Kidney glomerular epithelial cell (primary cell): ENCODE results near the gene GAB4.
"Not testable (repeated sequence)": the region's sequence is repeated elsewhere in the genome, so short reads cannot be mapped to it uniquely, and the experiment has no call there.

Experiments used
- DNase-seq: peaks from one replicate; lab custom pipeline; 2025; lab: John Stamatoyannopoulos, UW

Gene GAB4, protein sequence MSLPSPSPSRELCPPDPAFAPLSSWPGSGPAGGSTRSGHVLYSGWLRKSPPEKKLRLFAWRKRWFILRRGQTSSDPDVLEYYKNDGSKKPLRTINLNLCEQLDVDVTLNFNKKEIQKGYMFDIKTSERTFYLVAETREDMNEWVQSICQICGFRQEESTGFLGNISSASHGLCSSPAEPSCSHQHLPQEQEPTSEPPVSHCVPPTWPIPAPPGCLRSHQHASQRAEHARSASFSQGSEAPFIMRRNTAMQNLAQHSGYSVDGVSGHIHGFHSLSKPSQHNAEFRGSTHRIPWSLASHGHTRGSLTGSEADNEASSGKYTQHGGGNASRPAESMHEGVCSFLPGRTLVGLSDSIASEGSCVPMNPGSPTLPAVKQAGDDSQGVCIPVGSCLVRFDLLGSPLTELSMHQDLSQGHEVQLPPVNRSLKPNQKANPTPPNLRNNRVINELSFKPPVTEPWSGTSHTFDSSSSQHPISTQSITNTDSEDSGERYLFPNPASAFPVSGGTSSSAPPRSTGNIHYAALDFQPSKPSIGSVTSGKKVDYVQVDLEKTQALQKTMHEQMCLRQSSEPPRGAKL

DNA sequence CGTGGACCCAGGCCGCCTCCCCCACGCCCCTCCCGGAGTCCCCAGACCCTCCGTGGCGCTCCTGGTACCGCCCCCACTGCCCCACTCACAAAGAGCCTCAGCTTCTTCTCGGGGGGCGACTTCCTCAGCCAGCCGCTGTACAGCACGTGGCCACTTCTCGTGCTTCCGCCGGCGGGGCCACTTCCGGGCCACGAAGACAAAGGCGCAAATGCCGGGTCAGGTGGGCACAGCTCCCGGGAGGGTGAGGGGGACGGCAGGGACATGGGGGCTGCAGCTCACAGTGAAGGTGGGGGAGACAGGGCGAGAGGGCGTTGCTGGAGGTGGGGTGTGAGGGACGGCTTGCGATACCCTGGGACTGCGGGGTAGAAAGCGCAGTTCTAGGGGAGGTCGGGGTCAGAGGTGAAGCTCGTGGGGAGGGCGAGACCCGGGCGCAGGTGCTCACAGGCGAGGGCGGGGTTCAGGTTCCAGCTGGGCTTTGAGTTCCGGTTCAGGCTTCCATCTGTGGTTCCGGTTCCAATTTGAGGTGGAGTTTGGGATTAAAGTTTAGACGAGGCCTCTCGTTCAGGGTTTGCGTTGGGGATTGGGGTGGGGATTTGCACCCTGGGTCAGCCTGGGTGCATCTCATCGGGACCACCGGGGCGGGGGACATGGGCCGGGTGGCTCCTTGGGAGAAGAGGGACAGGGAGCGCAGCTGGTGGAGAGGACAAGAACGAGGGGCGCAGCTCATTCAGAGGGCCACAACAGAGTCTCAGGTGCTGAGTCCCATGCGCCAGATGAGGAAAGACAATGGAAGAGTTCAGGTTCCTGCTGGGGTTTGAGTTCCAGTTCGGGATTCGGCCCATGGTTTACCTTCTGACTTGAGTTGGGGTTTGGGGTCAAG lies at the start of gene GAB4:
GAB4 (minus strand) TSS at position 371 of the 880 bp plus-strand sequence; CDS start at position 263, 108 bp downstream.
- DNase-seq, result no peak

DNA sequence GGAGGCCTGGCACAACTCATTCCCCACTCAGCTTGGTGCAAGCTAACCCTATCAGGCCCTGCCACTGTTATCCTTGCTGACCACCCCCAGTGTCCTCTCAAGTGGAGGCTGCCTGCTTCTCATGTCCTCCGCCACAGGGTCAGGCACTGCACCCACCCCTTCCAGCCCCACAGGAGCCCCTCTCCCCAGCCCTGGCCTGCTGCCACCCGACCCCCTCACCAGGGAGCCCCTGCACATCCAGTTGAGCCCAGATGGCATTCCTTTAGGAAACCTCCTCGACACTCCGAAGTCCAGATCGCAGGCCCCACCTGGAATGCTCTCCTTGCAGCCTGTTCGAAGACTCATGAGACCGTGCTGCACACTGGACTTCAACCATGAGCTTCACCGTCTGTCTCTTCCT lies 48.8 kb upstream of the GAB4 start:
- DNase-seq, result no peak

DNA sequence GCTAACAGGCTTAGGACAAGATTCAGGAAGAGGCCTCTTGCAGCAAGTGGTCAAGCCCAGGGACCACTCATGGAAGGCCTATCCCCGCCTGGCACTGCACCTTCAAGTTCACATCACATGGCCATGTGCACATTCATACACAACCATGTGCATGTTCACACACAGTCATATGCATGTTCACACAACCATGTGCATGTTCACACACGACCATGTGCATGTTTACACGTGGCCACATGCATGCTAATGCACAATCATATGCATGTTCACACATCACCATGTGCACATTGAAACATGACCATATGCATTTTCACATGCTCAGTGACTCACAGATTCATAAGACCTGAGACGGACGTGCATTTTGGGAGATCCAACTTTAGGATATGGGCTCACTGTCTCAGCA lies 48.0 kb upstream of the GAB4 start:
- DNase-seq, result no peak

DNA sequence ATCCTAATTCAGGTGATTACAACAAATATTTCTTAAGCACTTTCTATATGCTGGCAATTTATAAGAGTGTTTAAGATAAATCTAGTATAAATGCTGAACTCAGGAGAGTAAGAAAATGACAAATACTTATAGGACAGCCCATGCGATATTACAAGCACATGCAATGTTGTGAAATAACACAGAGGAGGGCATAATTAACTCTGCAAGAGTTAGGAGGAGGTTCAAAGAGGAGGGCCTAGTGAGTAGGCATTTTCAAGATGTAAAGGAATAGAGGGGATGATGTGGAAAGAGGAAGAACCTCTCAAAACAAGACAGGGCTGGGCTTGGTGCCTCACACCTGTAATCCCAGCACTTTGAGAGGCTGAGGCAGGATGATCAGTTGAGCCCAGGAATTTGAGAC lies 39.6 kb upstream of the GAB4 start:
- DNase-seq, result no peak

DNA sequence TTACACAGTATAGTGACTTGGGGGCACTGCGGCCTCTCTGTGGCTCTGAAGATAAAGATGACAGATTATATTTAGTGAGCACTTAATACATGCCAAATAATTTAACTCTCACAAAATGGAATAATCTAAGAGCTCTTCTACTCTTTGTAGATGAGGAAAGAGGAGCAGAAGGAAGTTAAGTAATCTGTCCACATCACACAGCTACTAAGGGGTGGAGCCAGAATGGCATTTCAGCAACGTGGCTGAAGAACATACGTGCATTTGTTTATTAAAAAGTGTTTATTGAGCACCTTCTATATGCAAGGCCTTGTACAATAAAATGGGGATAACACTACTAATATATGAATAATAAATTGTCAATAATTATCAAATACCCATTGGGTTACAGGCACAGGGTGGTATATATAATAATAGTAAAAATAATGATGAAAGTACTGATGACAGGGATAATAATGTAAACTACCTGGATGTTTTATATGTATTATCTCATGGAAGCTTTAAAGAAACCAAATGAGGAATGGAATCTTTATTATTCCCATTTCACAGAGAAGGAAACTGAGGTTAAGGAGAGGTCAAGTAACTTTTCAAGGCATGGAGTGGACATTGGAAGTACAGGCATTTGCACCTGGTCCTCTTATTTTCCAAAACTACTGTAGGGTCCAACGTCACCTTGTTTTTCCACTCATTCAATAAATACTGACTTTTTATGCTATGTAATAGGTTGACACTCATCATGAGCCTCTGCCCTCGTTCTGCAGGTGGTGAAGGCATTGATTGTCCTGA lies 38.7 kb upstream of the GAB4 start:
- no peak for DNase-seq

DNA sequence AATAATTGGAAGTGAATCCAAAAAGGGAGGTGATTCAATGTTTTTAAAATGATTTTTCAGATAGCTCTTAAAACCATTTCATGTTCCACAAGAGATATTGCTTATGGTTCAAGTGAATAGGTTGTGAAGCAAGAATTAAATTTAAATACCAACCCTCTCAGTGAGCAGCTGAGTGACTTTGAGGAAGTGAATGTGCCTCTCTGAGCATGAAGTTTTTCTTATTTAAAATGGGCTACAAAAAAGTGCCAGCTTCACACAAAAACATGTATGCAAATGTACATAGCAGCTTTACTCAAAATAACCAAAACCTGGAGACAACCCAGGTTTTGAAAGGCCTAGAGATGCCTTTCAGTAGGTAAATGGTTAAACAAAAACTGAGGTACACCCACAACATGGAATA lies 35.5 kb upstream of the GAB4 start:
- no peak for DNase-seq

DNA sequence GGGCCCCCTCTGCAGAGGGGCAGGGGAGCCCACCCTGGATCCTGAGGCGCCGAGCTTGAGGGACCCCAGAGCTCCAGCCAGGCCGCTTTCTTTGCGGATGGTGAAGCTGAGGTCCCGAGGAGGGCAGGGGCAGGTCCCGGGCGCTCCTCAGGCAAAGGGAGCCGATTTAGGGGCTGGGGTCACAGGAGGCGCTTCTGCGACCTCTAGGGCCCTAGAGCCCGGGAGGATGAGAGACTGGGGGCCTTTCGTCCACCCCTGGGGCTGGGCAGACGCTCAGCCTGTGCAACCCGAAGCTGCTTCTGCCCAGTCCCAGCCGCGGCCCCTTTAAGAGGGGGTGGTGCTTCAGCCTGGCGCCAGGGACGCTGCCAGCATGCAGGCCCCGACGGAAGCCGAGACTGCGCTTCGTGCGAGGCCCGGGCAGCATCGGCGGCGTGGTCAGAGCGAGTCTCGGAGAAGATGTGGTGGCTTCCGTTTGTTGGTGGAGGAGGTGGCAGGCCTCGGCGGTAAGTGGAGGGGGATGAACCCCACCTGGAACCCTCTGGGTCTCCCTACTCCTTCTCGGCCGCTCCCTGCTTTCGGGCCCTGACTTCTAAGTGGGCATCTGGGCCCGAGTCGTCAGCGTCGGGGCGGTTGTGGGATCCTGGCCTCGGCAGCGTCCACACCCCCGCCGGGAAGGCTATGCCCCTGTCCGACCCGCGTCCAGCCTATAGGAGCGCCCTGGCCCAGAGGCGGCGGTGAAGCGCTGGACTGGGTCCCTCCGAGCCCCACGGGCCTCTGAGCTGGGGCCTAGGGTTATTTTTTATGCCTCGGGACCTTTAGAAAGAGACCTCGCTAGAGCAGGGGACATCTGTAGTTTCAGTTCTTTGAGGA lies 29.1 kb upstream of the GAB4 start:
- not testable (repeated sequence) for DNase-seq

DNA sequence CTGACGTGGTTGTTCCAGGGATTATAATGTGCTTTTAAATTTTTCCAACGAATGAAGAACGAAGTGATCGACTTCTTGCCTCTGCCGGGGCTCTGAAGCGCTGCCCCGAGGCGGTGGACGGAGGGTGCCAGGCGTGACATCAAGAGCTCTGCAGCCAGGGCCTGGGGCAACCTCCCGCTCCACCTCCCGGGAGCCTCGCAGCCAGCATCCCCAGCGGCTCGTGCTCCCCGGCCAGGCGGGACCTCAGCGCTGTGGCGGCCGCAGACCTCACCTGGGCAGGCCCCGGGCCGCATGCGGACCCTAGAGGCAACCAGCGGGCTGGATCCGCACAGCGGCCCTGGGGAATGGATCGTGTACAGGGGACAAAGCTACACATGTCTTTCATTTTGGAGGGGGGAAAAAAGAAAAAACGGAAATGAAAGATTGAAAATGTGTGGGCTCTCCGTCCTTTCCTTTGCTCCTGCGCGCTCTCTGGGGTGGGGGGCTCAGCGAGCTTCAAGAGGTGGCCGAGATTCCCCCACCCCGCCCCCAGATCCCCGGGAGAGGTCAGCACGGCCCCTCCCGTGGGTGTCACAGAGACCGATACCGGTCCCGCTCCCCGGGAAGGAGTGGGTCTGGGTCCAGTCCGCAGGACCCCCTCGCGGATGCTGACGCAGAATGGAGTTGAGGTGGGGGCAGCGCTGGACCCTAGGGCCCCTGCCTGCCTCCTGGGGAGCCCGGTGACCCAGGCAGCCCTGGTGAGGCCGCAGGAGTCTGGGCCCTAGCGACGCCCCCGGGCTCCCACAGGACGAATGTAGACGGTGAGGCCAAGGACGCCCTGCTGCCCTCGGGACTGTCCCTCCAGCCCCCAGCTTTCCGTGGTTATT lies 28.2 kb upstream of the GAB4 start:
- DNase-seq, result not testable (repeated sequence)

DNA sequence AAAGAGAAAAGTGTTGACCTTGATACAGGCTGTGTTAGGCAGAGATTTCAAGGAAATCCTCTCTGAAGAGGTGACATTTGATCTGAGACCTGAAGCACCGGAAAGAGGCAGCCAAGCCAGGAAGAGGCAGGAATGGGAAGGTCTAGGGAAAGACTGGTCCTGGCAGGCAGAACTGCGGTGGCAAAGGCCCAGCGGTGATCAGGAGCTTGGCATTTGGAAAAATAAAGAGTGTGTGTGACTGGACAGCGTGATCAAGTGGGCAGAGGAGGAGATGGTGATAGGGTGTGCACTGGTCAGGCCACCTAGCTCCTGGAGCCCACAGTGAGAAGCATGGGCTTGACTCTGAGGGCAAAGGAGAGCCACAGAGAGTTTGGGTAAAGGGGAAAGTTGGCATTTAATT lies 27.2 kb upstream of the GAB4 start:
- no peak for DNase-seq

DNA sequence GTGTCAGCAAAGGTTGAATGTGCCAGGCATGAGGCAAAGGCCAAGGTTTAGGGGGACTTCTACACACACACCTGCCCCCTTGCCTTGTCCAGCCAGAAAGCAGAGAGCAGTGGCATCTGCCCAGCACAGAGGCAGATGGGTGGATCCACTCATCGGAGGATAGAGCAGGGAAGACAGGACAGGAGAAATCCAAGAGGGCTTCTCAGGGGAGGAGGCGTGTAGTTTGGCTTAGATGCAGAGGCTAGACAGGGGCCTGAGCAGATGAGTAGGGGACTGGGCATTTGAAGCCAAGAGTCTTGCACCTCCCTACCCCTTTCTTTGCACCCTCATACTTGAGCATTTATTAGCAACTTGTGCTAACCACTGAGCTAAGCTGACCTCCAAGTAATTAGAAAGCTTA lies 26.5 kb upstream of the GAB4 start:
- not testable (repeated sequence) for DNase-seq

DNA sequence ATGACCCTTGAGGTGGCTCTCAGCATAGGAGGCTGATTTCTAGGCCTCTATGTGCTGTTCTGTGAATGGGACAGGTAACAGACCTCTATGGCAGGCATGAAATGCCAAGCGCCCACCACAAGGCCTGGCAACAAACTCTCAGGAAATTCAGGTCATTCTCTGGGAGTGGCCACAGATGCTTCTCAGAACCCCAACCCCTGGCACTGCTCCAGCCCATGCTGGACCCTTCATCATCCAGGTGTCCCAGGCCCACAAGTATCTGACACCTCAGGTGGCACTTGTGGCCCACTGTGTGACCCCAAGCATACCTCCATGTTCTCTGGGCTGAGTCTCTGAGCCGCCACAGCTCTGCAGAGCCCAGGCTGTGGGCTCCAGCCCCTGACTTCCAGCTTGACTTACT lies 24.3 kb upstream of the GAB4 start:
- DNase-seq, result not testable (repeated sequence)

DNA sequence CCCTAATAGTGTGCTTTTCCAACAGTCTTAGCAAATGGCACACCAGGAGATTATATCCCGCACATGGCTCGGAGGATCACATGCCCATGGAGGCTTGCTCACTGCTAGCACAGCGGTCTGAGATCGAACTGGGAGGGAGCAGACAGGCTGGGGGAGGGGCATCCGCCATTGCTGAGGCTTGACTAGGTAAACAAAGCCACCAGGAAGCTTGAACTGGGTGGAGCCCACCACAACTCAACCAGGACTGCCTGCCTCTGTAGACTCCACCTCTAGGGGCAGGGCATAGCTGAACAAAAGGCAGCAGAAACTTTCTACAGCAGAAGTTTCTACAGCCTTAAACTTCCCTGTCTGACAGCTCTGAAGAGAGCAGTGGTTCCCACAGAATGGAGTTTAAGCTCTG lies 16.4 kb upstream of the GAB4 start:
- DNase-seq, result not testable (repeated sequence)

DNA sequence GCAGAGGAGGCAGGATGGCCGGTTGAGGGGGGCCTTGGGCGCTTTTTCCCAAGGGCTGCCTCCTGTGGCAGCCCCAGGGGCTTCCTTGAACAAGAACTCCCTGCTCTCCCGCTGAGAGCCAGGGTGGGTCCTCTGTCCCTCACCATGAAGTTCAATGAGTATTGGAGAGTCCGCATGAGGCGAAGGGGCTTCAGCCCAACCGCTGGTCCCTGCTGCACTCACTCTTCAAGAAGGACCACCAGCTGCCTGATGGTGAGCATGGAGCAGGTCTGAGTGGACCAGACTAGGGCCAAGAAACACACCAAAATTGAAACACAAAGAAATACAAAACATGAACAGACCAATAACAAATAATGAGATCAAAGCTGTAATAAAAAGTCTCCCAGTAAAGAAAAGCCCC lies 7.5 kb upstream of the GAB4 start:
- not testable (repeated sequence) for DNase-seq

DNA sequence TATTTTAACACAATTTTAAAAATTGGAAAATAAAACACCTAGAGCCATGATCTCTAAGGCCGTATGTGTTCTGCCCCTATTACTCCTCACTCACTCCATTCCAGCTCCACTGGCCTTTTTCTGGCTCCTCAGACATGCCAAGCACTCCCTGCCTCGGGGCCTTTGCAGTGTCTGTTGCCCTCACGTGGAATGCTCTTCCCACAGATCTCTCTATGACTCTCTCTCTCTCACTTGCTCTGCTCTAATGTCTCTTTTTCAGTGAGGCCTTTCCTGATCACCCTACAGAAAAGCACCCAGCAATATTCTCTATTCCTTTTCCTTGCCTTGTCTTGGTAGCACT lies 6.0 kb upstream of the GAB4 start:
- not testable (repeated sequence) for DNase-seq

DNA sequence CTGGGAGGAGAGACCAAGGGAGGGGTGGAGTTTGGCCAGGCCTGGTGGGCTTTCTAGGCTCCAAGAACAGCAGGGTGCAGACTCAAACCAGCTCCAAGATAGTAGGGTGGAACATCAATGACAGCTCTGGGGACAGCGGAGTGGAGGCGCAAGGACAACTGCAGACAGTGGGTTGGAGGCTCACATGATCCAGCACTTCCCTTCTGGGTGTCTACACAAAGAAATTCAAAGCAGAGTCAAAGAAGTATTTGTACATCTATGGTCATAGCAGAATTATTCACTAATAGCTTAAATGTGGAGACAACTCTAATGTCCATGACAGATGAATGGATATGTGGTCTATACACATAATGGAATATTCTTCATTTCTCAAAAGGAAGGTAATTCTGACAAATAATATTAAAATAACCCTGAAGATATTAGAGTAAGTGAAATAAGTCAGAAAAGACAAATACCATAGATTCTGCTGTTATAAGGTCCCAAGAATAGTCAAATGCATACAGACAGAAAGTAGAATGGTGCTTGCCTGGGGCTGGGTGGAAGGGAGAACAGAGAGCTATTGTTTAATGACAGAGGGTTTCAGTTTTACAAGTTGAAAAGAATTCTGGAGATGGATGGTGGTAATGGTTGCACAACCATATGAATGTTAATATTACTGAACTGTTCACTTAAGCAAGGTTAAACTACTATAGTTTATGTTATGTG lies 5.5 kb upstream of the GAB4 start:
- no peak for DNase-seq

DNA sequence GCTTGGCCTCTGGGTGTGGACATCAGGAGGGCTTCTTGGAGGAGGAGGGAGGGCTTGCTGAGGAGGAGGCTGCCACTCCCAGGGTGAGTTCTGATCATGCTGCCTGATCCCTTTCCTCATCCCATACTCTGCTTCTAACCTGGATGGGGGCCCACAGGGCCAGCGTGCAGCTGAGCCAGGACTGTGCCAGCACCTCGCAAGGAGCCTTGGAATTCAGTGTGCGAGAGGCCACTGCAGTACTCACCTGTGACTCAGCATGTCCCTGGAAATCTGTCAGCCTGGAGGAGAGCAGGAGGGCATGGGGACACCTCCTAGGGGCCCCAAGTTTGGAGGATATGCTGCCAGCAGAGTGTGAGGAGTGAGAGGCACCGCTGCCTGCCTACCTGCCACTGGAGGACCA lies 4.2 kb upstream of the GAB4 start:
- no peak for DNase-seq

DNA sequence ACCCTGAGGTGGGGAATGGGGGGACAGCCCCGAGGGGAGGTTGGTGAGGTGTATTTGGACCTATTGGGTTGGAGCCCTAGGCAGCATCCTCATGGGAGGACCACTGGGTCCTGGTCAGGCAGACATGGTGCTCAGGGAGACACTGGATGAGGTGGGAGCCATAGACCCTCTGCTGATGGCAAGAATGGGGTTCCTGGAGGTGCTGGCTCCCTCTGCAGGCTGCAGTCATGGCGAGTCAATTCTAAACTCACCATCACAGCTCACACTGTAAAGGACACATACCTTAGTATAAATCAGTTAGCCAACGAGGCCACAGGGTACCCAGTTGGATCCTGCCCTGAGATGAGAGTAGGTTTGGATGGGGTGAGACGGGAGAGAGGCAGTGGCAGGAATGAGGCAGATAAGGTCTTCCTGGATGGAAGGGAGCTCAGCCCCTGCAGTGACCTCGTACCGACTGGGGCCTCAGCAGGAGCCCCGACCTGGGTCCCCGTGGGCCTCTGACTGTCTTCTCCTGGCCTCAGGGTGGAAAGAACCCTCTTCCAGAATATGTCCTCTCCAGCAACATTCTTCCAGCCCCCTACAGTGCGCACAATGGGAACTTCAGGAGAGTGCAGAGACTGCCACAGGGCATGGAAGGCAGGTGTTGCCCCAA lies 1.7 kb upstream of the GAB4 start:
- DNase-seq, result no peak

DNA sequence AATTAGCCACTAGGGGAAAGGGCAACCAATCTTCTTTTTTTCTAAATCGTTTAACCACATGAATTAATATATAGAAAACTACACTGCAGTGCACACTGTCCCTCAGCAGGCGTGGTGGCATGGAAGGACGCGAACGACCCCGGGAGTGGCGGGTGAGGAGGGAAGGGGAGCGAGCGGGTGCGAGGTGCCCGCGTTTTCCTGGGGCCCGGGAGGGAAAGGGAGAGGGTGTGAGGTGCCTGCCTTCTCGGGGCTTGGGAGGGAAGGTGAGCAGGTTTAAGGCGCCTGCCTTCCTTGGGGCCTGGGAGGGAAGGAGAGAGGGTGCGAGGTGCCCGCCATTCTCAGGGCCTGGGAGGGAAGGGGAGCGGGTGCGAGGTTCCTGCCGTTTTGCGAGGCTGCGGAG lies 765 bp downstream of the GAB4 start:
- no peak for DNase-seq

DNA sequence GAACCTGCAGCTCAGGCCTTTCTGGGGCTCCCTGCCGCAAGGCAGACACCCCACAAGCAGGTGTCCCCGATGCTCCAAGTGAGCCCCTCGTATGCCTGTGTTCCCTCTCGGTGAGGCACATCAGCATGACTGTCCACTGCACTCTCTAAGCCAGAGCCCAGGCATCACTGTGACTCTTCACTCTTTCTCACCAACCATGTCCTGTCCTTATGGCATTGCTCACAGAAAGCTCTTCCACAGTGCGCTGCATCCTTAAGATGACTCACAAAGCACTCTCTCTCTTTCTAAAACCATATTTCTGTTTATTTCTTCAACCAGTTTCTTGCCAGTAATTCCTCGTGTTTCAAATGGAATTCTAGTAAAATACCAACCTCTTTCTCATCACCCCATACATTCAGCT lies 18.1 kb downstream of the GAB4 start:
- DNase-seq, result no peak
